HepG2 (cell line): ENCODE data around the gene TBC1D16.

Experiments
- CTCF ChIP-seq: sonication (generic); formaldehyde crosslinking; IDR thresholded peaks from 2 replicates; pipeline ENCODE4 v1.5.0; 2020; ENCODE audit warnings: mild to moderate bottlenecking, missing genetic modification reagents, moderate library complexity
- FOSL1 ChIP-seq: sonication (generic); formaldehyde crosslinking; IDR thresholded peaks from 2 replicates; pipeline ENCODE4 v1.9.0; 2021; ENCODE audit warnings: missing genetic modification reagents, borderline replicate concordance
- KDM6A ChIP-seq: IDR thresholded peaks from 2 replicates; pipeline ENCODE4 v1.6.1; 2016; ENCODE audit warnings: low read depth
- KLF9 ChIP-seq: IDR thresholded peaks from 2 replicates; pipeline ENCODE4 v1.6.1; 2016; ENCODE audit warnings: low read depth
- NR3C1 ChIP-seq: sonication (generic); formaldehyde crosslinking; IDR thresholded peaks from 2 replicates; pipeline ENCODE4 v1.4.0; 2020; ENCODE audit warnings: missing genetic modification reagents
- PCBP2 ChIP-seq: fragments of 200-400 bp; formaldehyde crosslinking; optimal IDR thresholded peaks from 2 replicates; pipeline ENCODE3; 2018; ENCODE audit warnings: low read length, low read depth; ENCODE audit not compliant: poor library complexity, severe bottlenecking
- POLR2A ChIP-seq, 2 experiments: IDR thresholded peaks; 2 replicates each; pipeline ENCODE4 v1.6.1; 2011; ENCODE audit warnings: low read depth in 2 of 2, low read length in 2 of 2, mild to moderate bottlenecking in 1 of 2, moderate library complexity in 1 of 2; ENCODE audit not compliant: insufficient read depth in 1 of 2
- RFX1 ChIP-seq: fragments of 450-650 bp; IDR thresholded peaks from 2 replicates; pipeline ENCODE4 v1.6.1; 2017
- TCF12 ChIP-seq, 2 experiments: fragments of 450-650 bp in 1 of 2; sonication (generic) in 1 of 2; formaldehyde crosslinking in 1 of 2; IDR thresholded peaks; 2 replicates each; pipeline versions ENCODE4 v1.6.1 to v1.8.0; 2017 to 2022; ENCODE audit warnings: antibody characterized with exemption in 1 of 2, mild to moderate bottlenecking in 1 of 2, missing genetic modification reagents in 1 of 2, moderate library complexity in 1 of 2
- ZNF121 ChIP-seq: sonication (generic); formaldehyde crosslinking; IDR thresholded peaks from 2 replicates; pipeline ENCODE4 v1.5.0; 2020; ENCODE audit warnings: mild to moderate bottlenecking, missing genetic modification reagents
- ZNF274 ChIP-seq: sonication (generic); formaldehyde crosslinking; IDR thresholded peaks from 2 replicates; pipeline ENCODE4 v1.5.1; 2020; ENCODE audit warnings: mild to moderate bottlenecking, missing genetic modification reagents
- ZNF446 ChIP-seq: sonication (generic); formaldehyde crosslinking; IDR thresholded peaks from 2 replicates; pipeline ENCODE4 v1.5.0; 2020; ENCODE audit warnings: mild to moderate bottlenecking, missing genetic modification reagents
- ZNF709 ChIP-seq: sonication (generic); formaldehyde crosslinking; IDR thresholded peaks from 2 replicates; pipeline ENCODE4 v1.5.0; 2020; ENCODE audit warnings: mild to moderate bottlenecking, missing genetic modification reagents
- TF ChIP-seq, protein P1 (sequence below): sonication (generic); formaldehyde crosslinking; IDR thresholded peaks from 2 replicates; pipeline ENCODE4 v1.4.0; 2020; ENCODE audit warnings: missing genetic modification reagents, borderline replicate concordance

- TF ChIP-seq NR3C1 (CRISPR knock-in tag) = no peak
- no peak for TF ChIP-seq ZNF274 (CRISPR knock-in tag)
- TF ChIP-seq ZNF446 (CRISPR knock-in tag) = no peak
- TF ChIP-seq CTCF (CRISPR knock-in tag) = no peak
- no peak for TF ChIP-seq POLR2A (IDR thresholded peaks at IDR 0.05; ENCODE audit: insufficient read depth in 1 of 2, low read depth in 2 of 2, low read length in 2 of 2)
- no peak for TF ChIP-seq KDM6A
- no peak for TF ChIP-seq TCF12 (IDR thresholded peaks at IDR 0.05)
- TF ChIP-seq TCF12 (CRISPR knock-in tag; IDR thresholded peaks at IDR 0.05) = no peak
- TF ChIP-seq FOSL1 (CRISPR knock-in tag) = no peak
- TF ChIP-seq ZNF121 = no peak
- TF ChIP-seq KLF9 (CRISPR knock-in tag) = no peak
- TF ChIP-seq RFX1 = no peak
- TF ChIP-seq, protein P1, sequence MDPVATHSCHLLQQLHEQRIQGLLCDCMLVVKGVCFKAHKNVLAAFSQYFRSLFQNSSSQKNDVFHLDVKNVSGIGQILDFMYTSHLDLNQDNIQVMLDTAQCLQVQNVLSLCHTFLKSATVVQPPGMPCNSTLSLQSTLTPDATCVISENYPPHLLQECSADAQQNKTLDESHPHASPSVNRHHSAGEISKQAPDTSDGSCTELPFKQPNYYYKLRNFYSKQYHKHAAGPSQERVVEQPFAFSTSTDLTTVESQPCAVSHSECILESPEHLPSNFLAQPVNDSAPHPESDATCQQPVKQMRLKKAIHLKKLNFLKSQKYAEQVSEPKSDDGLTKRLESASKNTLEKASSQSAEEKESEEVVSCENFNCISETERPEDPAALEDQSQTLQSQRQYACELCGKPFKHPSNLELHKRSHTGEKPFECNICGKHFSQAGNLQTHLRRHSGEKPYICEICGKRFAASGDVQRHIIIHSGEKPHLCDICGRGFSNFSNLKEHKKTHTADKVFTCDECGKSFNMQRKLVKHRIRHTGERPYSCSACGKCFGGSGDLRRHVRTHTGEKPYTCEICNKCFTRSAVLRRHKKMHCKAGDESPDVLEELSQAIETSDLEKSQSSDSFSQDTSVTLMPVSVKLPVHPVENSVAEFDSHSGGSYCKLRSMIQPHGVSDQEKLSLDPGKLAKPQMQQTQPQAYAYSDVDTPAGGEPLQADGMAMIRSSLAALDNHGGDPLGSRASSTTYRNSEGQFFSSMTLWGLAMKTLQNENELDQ (CRISPR knock-in tag) = no peak
- TF ChIP-seq PCBP2 = no peak
- no peak for TF ChIP-seq ZNF709 (CRISPR knock-in tag)
Measured at GRCh38 chr17:79948945-79949655, 86.6 kb downstream of the TBC1D16 start.
